Neuronal stem cell (in vitro differentiated cells): ENCODE results near the gene BTBD2.

ENCODE experiments used
- DNase-seq: peaks from one replicate; pipeline ENCODE4 v3.0.0-alpha.2; 2013; ENCODE audit warnings: low spot score
- H2AFZ ChIP-seq: one replicate; pipeline ENCODE4 v1.6.1; 2013; ENCODE audit warnings: mild to moderate bottlenecking, low read length, inconsistent platforms
- H2AK5ac ChIP-seq: 2 replicates; pipeline ENCODE4 v1.6.1; 2013; ENCODE audit warnings: low read depth, mild to moderate bottlenecking, inconsistent platforms, low read length, moderate library complexity, mixed read lengths
- H2BK120ac ChIP-seq: 2 replicates; pipeline ENCODE4 v1.6.1; 2013; ENCODE audit warnings: low read depth, mild to moderate bottlenecking, inconsistent platforms, low read length, moderate library complexity, mixed read lengths
- H2BK12ac ChIP-seq: one replicate; pipeline ENCODE4 v1.6.1; 2013; ENCODE audit warnings: low read length, inconsistent platforms
- H2BK15ac ChIP-seq: 2 replicates; pipeline ENCODE4 v1.6.1; 2013; ENCODE audit warnings: mild to moderate bottlenecking, low read length, inconsistent platforms, mixed read lengths
- H2BK5ac ChIP-seq: one replicate; pipeline ENCODE4 v1.6.1; 2013; ENCODE audit warnings: inconsistent platforms, mild to moderate bottlenecking, low read length, moderate library complexity
- H3K14ac ChIP-seq: one replicate; pipeline ENCODE4 v1.6.1; 2013; ENCODE audit warnings: low read length, inconsistent platforms
- H3K18ac ChIP-seq: 2 replicates; pipeline ENCODE4 v1.6.1; 2013; ENCODE audit warnings: low read length, inconsistent platforms
- H3K23ac ChIP-seq: 2 replicates; pipeline ENCODE4 v1.6.1; 2013; ENCODE audit warnings: low read depth, mild to moderate bottlenecking, mixed read lengths, low read length, inconsistent platforms; ENCODE audit not compliant: poor library complexity
- H3K27ac ChIP-seq: replicated peaks from 3 replicates; pipeline ENCODE4 v1.5.1; 2013; ENCODE audit warnings: low read length, inconsistent platforms
- H3K27me3 ChIP-seq, 3 experiments: 2 replicates each; pipeline ENCODE4 v1.6.1; 2013; ENCODE audit warnings: low read length in 3 of 3, mild to moderate bottlenecking in 2 of 3, inconsistent platforms in 1 of 3, low read depth in 1 of 3, mixed read lengths in 1 of 3, moderate library complexity in 1 of 3; ENCODE audit not compliant: control insufficient read depth in 3 of 3, insufficient read depth in 3 of 3
- H3K36me3 ChIP-seq, 2 donors: replicated peaks in 1 of 2; 2 replicates each; pipeline ENCODE4 v1.6.1; 2013; ENCODE audit warnings: low read length in 2 of 2; ENCODE audit not compliant: control insufficient read depth in 2 of 2, insufficient read depth in 2 of 2
- H3K4ac ChIP-seq: 2 replicates; pipeline ENCODE4 v1.6.1; 2013; ENCODE audit warnings: inconsistent platforms, mild to moderate bottlenecking, low read length, moderate library complexity
- H3K4me1 ChIP-seq, 2 donors: 1 replicate in 1 of 2; 2 replicates in 1 of 2; pipeline ENCODE4 v1.6.1; 2013; ENCODE audit warnings: low read length in 2 of 2, low read depth in 1 of 2; ENCODE audit not compliant: control insufficient read depth in 2 of 2, insufficient read depth in 1 of 2
- H3K4me2 ChIP-seq: one replicate; pipeline ENCODE4 v1.6.1; 2013; ENCODE audit warnings: mild to moderate bottlenecking, low read length, inconsistent platforms; ENCODE audit not compliant: insufficient read depth, poor library complexity, severe bottlenecking
- H3K4me3 ChIP-seq, 2 donors: 2 replicates each; pipeline ENCODE4 v1.5.1; 2013; ENCODE audit warnings: low read length in 2 of 2, mild to moderate bottlenecking in 2 of 2, inconsistent platforms in 1 of 2, moderate library complexity in 1 of 2
- H3K79me1 ChIP-seq: one replicate; pipeline ENCODE4 v1.6.1; 2013; ENCODE audit warnings: low read depth, mild to moderate bottlenecking, inconsistent platforms, low read length, moderate library complexity
- H3K9ac ChIP-seq: one replicate; pipeline ENCODE4 v1.6.1; 2013; ENCODE audit warnings: mild to moderate bottlenecking, low read depth, low read length, inconsistent platforms; ENCODE audit not compliant: poor library complexity
- H3K9me3 ChIP-seq, 2 donors: replicated peaks in 1 of 2; 2 replicates each; pipeline versions ENCODE3 to v1.6.1; 2013; ENCODE audit warnings: low read length in 2 of 2, mild to moderate bottlenecking in 2 of 2, inconsistent platforms in 1 of 2, low read depth in 1 of 2, mixed read lengths in 1 of 2, moderate library complexity in 1 of 2; ENCODE audit not compliant: control insufficient read depth in 2 of 2, insufficient read depth in 1 of 2
- H4K8ac ChIP-seq: one replicate; pipeline ENCODE4 v1.6.1; 2013; ENCODE audit warnings: low read depth, mild to moderate bottlenecking, inconsistent platforms, low read length, moderate library complexity
- H4K91ac ChIP-seq: one replicate; pipeline ENCODE4 v1.6.1; 2013; ENCODE audit warnings: low read length, low read depth, mild to moderate bottlenecking, inconsistent platforms; ENCODE audit not compliant: poor library complexity
- WGBS, 2 donors: extraction: QIAGEN DNeasy Blood & Tissue Kit; methylation state at CpG; one replicate each; pipeline ENCODE4 v1.1.7; 2013; ENCODE audit warnings: missing lambda C conversion rate in 2 of 2, mixed read lengths in 1 of 2; ENCODE audit not compliant: insufficient read length in 2 of 2, insufficient replicate concordance in 1 of 2; ENCODE audit errors: extremely low coverage in 2 of 2; 5-methylcytosine and 5-hydroxymethylcytosine counted together

The BTBD2 gene

DNA sequence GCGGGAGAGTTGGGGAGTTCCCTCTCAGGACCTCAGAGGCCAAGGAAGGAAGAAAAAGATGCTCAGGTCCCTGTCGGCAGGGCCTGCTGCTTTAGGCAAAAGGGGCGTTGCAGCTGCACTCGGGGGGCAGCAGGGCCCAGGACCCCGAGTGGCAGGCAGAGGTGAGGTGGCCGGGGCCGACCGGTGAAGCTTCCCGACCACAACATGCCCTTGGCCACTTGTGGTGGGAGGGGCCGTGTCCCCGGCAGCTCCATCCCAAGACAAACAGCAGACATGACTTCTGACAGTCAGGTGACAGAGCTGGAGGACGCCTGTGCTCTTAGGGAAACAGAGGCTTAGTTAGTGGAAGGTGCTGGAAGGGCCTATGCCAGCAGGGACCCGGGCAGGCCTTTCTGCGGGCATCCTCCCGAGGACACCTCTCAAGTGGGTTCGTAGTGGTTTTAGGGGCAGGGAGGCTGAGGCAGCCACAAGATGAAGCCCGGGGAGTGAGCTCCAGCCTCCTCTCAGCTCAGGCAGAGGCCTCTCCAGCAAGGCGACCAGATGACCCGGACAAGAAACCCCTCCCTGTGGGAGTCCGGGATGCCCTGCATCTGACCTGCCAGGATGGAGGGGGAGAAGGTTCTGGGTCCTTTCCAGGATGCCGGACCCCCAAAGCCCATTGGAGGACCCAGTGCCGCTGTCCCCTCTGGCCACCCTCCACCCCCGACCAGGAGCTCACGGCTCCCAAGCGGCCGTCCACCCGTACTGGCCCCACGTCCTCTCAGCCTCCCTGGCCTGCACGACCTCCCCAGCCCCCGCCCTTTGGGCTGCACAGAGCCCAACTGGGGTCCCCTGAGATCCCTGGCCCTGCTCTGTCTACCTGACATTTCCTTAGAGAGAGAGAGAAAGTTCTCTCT, 24.2 kb downstream of the BTBD2 start:
- Histone ChIP-seq H3K9ac (no peak overlapping the region), H3K27me3 (no peaks in the 10 kb centered on the region), H3K79me1 (peaks cover 7% of the 10 kb centered on the region), H2BK12ac (no peak overlapping the region), H3K23ac (peak overlapping the region; percentile 85), H2BK120ac (no peak overlapping the region), H3K4me1 (no peaks in the 10 kb centered on the region), H3K4ac (no peak overlapping the region), H3K9me3 (peaks cover 6 to 7% of the 10 kb centered on the region in 2 donors), H4K91ac (no peak overlapping the region), H2BK15ac (no peak overlapping the region), H2AK5ac (no peak overlapping the region), H2BK5ac (no peak overlapping the region), H3K14ac (peak overlapping the region; percentile 38), H3K18ac (no peak overlapping the region), H3K27ac (no peak overlapping the region), H3K36me3 (peaks cover 48 to 83% of the 10 kb centered on the region in 2 donors), H4K8ac (peak overlapping the region; percentile 65), H3K4me3 (no peak overlapping the region), H2AFZ (no peak overlapping the region), H3K4me2 (no peak overlapping the region)
- no CpG with 5 or more reads among the region's 30 CpGs for WGBS, 2 donors
- DNase-seq: no peak

GRCh38 chr19:1990230-1991017, 25.1 kb downstream of the BTBD2 start:
- Histone ChIP-seq H3K79me1 (peaks cover 7% of the 10 kb centered on the region), H2BK15ac (no peak overlapping the region), H2AK5ac (peak overlapping the region; percentile 70), H3K27me3 (no peaks in the 10 kb centered on the region), H3K4me2 (no peak overlapping the region), H3K9ac (no peak overlapping the region), H3K14ac (peak overlapping the region; percentile 71), H3K4me3 (no peak overlapping the region), H2BK5ac (peak overlapping the region; percentile 53), H3K23ac (peak overlapping the region; percentile 85), H2AFZ (no peak overlapping the region), H3K4ac (no peak overlapping the region), H3K18ac (no peak overlapping the region), H4K8ac (no peak overlapping the region), H2BK120ac (no peak overlapping the region), H3K9me3 (peaks cover 0 to 4% of the 10 kb centered on the region in 2 donors), H3K36me3 (peaks cover 53 to 86% of the 10 kb centered on the region in 2 donors), H3K27ac (no peak overlapping the region), H3K4me1 (no peaks in the 10 kb centered on the region), H2BK12ac (no peak overlapping the region), H4K91ac (no peak overlapping the region)
- DNase-seq: no peak
- WGBS, 2 donors: no CpG with 5 or more reads among the region's 34 CpGs

GRCh38 chr19:1989513-1990229, 25.8 kb downstream of the BTBD2 start:
- H4K8ac ChIP-seq: peak overlapping the region; percentile 43
- WGBS, 2 donors: no CpG with 5 or more reads among the region's 40 CpGs

More at GRCh38 chr19:1989513-1990229, 25.8 kb downstream of the BTBD2 start:
- Histone ChIP-seq H3K36me3 (peaks cover 59 to 89% of the 10 kb centered on the region in 2 donors), H3K23ac (peak overlapping the region; percentile 73), H2BK15ac (no peak overlapping the region), H3K4me2 (no peak overlapping the region), H3K27me3 (no peaks in the 10 kb centered on the region), H4K91ac (no peak overlapping the region), H3K9ac (peak overlapping the region; percentile 21), H2AFZ (no peak overlapping the region), H3K27ac (no peak overlapping the region), H3K4me1 (no peaks in the 10 kb centered on the region), H3K4me3 (no peak overlapping the region), H3K14ac (peak overlapping the region; percentile 71), H2BK5ac (no peak overlapping the region), H3K4ac (no peak overlapping the region), H3K9me3 (peaks cover 0 to 4% of the 10 kb centered on the region in 2 donors), H3K18ac (peak overlapping the region; percentile 28), H2AK5ac (peak overlapping the region; percentile 70), H3K79me1 (peaks cover 7% of the 10 kb centered on the region), H2BK12ac (no peak overlapping the region), H2BK120ac (no peak overlapping the region)
- no peak for DNase-seq
